ENCODE data around the gene MYO6.

MYO6 gene

DNA sequence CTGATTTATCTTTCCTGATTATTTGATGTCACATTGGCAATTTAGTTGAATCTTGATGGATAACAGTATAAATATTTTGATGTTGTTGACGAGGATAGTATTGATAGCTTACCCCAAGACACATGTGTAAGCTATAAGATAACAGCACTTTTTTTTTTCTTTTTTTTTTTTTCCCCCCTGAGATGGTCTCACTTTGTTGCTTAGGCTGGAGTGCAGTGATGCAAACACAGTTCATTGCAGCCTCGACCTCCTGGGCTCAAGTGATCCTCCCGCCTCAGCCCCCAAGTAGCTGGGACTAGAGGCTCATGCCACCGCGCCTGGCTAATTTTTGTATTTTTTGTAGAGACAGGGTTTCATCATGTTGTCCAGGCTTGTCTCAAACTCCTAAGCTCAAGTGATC, 21.8 kb downstream of the MYO6 start:
- no peak for DNase-seq

- no peak for DNase-seq
Observed at GRCh38 chr6:75775219-75775618, 26.2 kb downstream of the MYO6 start.

GRCh38 chr6:75776461-75776860, 27.4 kb downstream of the MYO6 start:
- no peak for DNase-seq

- DNase-seq, result no peak
Observed at GRCh38 chr6:75778757-75779156, 29.7 kb downstream of the MYO6 start.

GRCh38 chr6:75786152-75786551, 37.1 kb downstream of the MYO6 start:
- DNase-seq, result no peak

- no peak for DNase-seq
Observed at GRCh38 chr6:75788894-75789293, 39.9 kb downstream of the MYO6 start.

DNA sequence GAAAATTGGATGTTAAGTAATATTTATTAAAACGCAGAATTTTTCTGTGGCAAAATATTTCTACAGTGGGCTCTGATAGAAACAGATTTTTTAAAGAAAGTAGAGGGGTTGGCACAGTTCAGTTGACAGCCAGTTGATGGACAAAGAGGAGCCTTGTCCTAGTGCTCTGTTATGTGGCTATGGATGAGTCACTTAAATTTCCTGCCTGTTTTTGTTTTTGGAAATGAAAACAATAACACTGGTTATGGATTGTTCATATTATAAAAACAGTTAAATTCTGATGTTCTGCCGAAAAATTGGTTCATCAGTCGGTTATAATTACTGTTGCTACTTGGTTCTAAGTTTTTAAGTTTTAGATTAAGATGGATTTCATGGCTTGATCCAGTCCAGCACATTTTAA, 42.8 kb downstream of the MYO6 start:
- DNase-seq, result no peak

DNA sequence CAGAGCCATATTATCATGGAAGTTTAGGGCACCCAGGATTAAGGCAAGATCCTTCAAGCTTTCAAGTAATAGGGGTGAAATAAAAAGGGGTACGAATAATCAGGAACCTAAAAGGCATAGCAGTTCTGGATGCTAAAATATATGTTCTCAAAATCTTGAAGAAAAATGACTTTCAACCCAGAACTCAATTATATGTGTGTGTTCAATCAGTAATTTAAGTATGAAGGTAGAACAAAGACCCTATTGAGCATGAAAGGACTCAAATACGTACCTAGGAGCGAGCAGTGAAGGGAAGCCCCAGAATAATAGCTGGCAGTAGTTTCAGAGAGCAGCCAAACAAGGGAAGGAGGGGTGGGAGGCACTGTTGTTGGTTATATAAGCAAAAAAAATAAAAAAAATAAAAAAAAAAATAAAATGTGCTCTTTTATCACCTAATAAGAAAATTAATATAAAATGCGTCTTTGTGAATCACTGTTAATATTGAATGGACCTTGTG, 45.4 kb downstream of the MYO6 start:
- no peak for DNase-seq

DNA sequence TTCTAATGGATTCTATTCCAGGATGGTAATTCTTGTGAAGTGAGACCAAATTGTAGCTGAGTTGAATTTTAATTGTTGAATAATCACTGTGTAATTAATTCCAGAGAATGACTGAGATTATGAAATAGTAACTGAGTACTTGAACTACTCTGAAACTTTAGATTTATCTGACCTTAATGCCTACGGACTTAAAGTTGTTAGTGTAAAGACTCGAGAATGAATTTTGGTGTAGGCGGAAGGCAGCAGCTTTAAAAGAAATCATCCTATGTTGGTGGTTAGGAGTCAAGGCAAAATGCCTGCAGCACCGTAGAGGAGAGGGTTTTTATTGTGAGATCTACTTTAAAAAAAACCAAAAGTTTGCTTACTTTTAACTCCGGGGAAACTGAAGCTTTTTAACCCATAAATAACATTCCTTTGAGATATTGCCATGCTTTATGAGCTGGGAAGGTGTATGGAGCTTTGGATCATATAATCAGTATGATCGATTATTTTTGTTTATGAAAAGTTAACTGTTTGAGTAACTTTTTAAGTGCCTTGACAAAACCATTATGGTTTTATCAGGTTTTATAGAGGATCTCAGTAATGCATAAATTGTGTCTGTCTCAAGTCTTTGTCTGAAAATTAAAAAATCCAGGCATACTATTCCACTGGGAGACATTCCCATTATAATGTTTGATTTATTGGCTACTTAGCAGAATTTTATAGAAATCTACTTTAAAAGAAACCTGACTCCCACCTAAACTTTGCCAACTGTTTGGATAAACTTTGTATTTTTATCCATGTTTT, 46.1 kb downstream of the MYO6 start:
- DNase-seq, result no peak

DNA sequence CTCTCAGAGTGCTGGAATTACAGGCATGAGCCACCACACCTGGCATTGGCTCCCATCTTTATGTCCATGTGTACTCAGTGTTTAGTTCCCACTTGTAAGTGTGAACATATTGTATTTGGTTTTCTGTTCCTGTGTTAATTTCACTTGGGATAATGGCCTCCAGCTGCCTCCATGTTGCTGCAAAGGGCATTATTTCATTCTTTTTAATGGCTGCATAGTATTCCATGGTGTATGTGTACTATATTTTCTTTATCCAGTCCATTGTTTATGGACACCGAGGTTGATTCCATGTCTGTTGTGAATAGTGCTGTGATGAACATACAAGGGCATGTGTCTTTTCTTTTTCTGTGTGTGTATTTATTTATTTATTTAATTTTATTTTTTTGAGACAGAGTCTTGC, 47.7 kb downstream of the MYO6 start:
- no peak for DNase-seq

DNA sequence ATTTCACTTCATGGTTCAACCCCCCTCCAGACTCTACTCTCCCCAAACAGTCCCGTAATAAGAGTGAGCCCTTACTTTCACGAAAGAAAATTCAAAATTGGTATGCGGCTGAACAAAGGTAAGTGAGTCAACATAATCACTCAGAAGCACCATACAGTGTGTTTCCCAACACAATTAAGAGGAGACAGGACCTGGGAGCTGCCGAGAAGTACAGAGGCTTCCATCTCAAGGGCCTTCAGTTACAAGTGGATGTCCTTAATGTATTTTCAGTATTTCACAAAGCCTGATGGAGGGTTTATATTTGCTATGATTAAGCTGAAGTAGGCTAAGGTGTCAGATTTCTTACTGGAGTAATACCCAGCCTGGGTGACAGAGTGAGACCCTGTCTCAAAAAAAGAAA, 51.1 kb downstream of the MYO6 start:
- no peak for DNase-seq

DNA sequence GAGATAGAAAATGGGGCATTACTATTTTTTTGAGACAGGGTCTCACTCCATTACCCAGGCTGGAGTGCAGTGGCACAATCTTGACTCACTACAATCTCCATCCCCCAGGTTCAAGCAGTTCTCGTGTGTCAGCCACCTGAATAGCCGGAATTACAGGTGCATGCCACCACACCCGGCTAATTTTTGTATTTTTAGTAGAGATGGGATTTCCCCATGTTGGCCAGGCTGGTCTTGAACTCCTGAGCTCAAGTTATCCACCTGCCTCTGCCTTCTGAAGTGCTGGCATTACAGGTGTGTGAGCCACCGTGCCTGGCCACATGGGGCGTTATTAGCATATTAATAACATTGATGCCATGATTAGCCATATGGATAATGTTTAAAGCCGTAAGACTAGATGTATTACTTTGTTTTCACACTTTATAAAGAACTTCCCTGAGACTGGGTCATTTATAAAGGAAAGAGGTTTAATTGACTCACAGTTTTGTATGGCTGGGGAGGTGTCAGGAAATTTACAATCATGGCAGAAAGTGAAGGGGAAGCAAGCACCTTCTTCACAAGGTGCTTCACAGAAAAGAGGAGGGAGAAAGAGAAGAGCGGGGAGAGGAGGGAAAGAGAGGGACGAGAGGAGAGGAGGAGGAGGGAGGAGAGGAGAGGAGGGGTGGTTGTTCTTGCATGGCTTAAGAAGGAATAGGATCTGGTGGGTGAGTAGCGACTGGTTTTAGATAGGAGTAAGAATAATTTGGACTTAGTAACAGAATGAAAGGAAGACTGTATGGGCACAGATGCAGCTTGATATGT, 51.9 kb downstream of the MYO6 start:
- no peak for DNase-seq

- DNase-seq, result no peak
Observed at GRCh38 chr6:75802366-75802765, 53.3 kb downstream of the MYO6 start.

DNA sequence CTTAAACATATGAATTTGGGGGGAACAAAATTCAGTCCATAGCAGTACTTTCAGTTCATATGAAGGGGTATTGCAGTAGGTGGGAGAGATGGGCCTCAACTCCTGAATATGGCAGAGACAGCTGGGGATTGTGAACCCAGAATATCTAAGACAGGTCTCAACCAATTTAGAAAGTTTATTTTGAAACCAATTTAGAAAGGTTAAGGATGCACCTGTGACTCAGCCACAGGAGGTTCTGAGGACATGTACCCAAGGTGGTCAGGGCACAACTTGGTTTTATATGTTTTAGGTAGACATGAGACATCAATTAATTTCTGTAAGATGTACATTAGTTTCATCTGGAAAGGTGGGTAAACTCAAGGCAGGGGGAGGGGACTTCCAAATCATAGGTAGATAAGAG, 59.5 kb downstream of the MYO6 start:
- DNase-seq, result no peak

- DNase-seq, result no peak
Observed at GRCh38 chr6:75812560-75812959, 63.5 kb downstream of the MYO6 start.

DNA sequence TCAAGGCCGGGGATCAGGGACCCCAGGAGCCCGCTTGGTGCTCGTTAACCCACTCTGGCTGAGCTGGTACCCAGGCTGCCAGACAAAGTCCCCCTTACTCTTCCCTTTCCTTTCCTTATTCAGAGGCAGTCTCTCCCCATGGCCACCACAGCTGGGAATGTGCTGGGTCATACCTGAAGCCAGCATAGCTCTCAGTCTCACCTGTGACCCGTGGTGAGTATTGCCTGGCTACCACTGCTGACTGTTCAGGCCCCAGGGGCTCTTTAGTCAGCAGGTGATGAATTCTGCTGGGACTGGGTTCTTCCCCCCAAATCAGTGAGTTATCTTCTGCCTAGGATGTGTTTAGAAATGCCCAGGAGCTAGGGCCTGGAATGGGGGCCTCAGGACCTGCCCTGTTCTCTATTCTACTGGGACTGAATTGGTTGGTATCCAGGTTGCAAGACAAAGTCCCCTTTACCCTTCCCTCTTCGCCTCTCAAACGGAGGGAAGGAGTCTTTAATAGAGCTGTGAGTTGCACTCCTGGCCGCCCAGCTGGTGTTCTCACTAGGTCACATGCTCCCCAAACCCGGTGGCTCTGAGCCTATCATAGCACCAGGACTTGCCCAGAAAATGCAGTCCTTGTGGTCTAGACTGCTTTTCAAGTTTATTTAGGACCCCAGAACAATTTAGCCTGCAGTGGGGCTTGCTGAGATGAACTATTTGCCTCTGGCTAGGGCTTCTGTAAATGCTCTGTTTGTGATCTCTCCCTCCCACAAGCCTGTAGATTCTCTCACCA, 64.6 kb downstream of the MYO6 start:
- DNase-seq, result no peak

DNA sequence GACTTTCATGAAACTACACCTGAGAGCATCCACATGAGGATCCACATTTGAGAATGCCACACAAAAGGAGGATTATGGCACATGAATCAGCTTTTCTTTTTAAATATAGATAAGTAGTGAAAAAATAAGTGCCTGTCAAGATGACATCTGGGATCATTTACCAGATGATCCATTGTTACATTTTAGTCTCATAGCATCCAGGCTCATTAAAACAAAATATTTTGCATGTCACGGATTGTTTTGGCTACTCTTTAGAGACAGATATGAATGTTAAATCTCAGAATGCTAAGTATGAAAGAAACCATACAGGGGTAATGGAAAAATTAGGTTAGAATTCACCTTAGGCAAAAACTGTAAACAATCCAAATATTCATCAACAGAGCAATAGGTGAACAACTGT, 66.7 kb downstream of the MYO6 start:
- DNase-seq, result no peak

DNA sequence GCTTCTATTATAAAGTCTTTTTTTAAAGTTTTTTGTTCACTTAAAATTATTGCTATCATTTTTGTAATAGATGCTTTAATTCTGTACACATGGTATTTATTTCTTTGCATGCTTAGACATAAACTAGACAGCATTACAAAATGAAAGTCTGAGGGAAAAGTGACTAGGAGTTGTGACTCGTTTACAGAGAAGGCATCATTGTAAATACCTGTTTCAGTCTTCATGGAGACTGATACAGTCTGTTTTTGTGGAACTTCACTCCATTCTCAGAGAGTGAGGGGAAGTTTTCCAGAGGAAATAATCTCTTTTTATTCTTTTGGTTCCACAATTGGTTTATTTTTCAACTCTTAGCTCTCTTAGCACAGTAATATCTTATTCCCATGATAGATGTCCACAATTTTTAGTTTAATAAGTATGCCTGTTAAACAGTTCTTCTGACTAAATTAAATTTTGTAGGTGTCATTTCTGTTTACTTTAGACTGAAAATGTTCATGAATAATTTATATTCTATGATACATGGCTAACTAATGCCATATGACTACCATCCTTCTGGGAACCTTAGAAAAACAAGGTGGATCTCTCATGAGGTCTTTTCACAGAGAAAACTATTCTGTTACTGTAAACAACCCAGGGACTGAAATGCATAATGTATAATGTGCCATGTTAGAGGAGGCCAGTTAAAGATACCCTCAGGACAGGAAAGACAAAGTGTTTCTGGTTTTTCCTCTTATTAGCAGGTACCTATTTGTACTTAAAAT, 69.2 kb downstream of the MYO6 start:
- DNase-seq, result no peak

DNA sequence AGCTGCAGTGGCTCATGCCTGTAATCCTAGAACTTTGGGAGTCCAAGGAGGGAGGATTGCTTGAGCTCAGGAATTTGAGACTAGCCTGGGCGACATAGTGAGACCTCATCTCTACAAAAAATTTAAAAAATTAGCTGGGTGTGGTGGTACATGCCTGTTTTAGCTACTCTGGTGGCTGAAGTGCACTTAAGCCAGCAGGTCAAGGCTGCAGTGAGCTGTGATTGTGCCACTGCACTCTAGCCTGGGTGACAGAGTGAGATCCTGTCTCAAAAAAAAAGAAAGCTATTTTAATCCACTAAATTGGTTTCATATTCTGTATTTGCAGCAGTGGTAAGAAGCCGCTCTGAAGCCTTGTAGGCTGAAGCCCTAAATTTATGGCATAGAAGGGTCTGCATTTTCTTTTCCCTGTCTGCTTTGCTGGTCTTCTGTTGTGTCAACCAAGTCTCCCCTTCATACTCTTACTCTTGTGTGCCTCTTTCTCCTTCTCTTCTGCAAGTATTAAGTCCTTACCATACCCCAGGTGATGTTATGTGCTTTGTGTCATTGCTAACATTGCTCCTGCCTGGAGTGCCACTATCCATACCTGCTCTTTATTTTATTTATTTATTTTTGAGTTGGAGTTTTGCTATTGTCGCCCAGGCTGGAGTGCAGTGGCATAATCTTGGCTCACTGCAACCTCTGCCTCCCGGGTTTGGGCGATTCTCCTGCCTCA, 70.9 kb downstream of the MYO6 start:
- no peak for DNase-seq

DNA sequence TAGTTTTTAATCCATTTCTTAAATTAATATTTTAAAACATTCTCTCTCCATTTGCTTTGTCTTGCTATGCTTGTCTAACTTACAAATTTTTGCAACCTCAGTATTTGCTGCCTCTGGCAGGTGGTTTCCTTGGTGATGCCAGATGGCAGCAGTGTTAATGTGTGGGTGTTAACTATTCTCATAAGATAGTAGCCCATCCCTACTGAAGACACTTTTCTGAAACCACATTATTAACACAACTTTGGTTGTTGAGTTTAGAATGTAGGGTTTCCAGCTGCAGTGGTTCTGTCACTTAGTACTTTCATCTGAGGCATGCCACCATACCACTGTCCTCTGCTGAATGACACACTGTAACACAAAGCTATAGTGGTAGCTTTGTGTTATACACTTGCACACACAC, 75.1 kb downstream of the MYO6 start:
- DNase-seq, result no peak

DNA sequence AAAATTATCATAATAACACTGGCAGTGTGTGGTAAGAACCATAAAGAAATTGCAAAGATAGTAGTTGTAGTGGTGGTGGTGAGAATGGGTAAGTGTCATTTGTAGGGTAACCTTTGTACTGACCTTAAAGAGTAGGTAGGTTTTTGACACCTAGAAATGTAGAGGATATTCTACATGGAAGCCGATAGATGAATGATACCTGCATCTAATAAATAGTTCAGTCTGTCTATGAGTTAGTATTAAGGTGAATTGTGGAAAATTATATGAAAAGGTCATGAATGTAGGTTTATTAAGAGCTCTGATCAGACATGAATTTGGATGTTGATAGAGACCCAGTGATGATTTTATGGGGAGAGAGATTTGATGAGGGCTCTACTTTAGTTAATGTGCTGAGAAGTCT, 78.1 kb downstream of the MYO6 start:
- no peak for DNase-seq

Measured in activated naive CD4-positive, alpha-beta T cell (primary cell).